GM19023 (cell line): Measurements from ENCODE around the gene TRPV2.

Source experiments
- ATAC-seq: cut with Tn5 transposase; IDR thresholded peaks from one replicate; pipeline ENCODE4 v1.9.1; 2021; ENCODE audit warnings: mild to moderate bottlenecking, moderate library complexity; ENCODE audit not compliant: unreplicated experiment

The TRPV2 gene

GRCh38 chr17:16406742-16407674, 8.4 kb upstream of the TRPV2 start:
- no peak for ATAC-seq

- peak; percentile 86 for ATAC-seq
Measured at GRCh38 chr17:16407911-16408588, 7.3 kb upstream of the TRPV2 start.

DNA sequence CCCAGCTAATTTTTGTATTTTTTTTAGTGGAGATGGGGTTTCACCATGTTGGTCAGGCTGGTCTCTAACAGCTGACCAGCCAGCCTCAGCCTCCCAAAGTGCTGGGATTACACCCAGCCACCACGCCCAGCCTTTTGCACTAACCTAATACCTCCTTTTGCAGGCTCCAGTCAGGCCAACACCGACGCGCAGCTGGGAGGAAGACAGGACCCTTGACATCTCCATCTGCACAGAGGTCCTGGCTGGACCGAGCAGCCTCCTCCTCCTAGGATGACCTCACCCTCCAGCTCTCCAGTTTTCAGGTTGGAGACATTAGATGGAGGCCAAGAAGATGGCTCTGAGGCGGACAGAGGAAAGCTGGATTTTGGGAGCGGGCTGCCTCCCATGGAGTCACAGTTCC, 2.0 kb downstream of the TRPV2 start:
- ATAC-seq = no peak

DNA sequence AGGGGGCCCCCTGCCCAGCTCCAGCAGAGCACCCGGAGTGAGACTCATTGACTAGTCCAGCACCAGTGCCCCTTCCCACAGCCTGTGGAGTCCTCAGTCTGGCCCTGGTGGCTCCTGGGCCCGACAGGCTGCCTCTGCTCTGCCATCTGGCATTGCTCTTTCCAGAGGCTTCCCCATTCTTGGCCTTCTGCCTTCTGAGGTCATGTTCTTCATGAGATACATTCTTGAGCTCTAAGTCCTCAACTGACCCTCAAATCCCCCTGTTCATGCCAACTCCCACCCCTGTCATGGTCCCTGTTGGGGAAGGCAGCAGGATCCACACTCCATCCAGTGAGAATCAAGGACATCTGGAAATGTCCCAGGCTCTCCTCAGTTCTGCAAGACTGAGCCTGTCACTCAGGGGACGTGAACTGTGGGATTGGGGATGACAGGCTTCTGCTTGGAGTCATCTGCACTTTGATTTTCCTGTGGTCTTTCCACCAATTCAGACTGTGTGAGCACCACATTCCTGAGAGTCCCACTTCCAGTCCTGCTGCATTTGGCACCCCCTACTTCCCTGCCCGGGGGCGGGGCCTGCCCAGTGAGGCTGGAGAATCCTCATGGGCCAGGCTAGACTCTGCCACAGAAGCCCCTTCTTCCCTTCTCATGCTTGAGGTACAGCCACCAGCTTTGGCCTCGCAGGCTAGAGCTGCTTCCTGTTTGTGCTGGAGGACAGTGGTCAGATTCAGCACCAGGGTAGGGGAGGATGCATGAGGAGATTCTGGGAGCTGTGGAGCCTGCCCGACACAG, 2.7 kb downstream of the TRPV2 start:
- no peak for ATAC-seq

GRCh38 chr17:16418685-16419068, 3.3 kb downstream of the TRPV2 start:
- no peak for ATAC-seq

GRCh38 chr17:16419074-16419928, 3.9 kb downstream of the TRPV2 start:
- peak; percentile 37 for ATAC-seq

- no peak for ATAC-seq
Measured at GRCh38 chr17:16419929-16420271, 4.5 kb downstream of the TRPV2 start.

DNA sequence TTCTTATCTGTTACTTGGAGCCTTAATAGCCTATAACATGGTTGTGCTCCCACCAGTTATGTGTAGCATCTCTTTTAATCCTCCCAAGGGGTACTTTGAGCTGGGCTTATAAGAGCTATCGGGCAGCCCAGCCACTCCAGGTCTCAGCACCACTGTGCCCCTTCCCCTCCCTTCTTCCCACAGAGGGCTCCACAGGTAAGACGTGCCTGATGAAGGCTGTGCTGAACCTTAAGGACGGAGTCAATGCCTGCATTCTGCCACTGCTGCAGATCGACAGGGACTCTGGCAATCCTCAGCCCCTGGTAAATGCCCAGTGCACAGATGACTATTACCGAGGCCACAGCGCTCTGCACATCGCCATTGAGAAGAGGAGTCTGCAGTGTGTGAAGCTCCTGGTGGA, 7.0 kb downstream of the TRPV2 start:
- ATAC-seq = no peak

GRCh38 chr17:16423226-16423872, 8.0 kb downstream of the TRPV2 start:
- ATAC-seq = no peak

GRCh38 chr17:16425202-16425601, 9.8 kb downstream of the TRPV2 start:
- ATAC-seq = no peak

- no peak for ATAC-seq
Measured at GRCh38 chr17:16425698-16426659, 10.6 kb downstream of the TRPV2 start.

DNA sequence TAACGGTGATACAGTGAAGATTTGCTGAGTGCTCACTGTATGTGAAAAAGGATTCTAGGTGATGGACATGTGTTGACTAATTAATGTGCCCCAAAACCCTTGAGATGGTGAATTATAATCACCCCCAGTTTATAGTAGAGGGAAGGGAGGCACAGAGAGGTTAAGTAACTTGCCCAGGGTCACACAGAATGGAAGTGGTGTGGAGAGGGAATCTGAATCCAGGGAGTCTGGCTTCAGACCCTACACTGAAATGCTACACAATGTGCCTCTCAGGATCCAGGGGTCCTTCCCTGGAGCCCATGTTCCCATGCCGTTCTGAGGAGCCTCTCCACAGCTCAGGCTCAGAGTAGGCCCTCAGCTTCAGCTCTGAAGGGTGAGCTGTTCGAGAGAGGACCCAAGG, 11.6 kb downstream of the TRPV2 start:
- no peak for ATAC-seq

DNA sequence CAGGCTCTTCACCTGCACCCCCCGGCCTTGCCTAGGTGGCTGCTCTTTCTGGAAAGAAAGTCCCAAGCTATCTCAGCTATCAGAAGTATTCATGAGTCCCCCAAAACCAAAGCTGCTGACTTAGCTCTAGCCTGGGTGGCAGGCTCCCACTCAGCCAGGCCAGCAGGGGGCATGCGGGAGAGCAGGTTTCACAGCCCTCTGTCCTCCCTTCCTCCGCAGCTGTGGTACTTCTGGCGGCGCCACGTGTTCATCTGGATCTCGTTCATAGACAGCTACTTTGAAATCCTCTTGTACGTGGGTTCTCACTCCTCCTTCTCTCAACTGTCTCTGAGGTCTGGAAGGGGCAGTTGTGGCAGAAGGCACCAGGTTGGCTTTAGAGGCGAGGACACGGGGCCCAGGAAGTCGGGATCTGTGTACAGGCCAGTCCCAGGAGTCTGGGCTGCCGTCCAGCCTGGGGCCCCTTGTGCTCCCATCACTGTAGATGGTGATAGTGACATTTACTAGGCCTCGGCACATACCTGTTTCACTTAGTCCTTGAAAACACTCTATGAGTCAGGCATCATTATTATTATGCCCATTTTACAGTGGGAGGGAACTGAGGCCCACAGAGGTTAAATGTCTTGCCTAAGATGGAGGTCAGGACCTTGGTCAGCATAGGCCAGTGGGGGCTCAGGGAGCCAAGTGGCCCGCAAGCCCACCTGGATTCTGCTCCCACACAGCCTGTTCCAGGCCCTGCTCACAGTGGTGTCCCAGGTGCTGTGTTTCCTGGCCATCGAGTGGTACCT, 12.9 kb downstream of the TRPV2 start:
- ATAC-seq = no peak

DNA sequence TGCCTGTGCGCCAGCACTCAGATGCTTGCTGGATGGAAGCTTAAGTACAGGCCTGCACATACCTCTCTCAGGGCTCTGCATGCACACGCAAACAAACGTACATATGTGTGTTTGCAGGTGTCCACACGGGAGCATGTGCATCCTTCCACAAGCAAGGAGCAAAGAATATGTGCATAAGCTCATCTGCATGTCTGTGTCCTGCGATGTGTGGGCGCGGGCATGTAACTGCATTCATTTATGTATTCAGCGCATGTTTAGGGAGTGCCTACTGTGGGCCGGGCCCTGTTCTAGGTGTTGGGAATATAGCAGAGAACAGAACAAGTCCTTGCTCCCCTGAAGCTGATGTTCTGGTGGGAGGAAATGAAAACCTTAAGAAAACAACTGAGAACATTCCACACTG, 13.7 kb downstream of the TRPV2 start:
- no peak for ATAC-seq

DNA sequence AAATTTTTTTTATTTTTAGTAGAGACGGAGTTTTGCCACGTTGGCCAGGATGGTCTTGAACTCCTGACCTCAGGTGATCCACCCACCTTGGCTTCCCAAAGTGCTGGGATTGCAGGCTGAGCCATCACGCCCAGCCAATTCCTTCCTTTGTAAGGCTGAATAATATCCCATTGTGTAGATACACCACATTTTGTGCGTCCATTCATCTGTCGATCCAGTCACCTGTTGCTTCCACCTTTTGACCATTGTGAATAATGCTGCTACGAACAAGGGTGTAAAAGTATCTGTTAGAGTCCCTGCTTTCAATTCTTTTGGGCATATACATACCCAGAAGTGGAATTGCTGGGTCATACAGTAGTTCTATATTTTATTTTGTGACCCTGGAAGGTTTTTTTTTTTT, 15.3 kb downstream of the TRPV2 start:
- ATAC-seq = no peak

- ATAC-seq = no peak
Measured at GRCh38 chr17:16432017-16432416, 16.6 kb downstream of the TRPV2 start.

DNA sequence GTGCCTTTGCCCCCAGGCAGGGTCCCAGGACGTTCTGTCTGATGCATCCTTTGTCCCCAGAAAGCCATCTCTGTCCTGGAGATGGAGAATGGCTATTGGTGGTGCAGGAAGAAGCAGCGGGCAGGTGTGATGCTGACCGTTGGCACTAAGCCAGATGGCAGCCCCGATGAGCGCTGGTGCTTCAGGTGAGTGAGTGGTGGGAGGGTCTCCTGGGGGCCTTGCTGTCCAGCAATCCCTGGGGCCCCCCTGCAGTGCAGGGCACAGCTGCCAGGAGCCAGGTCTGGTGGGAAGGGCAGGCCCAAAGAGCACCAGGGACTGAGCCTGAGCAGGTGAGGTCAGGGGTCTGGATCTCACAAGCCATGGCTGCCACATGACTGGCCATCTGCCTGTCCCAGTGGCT, 18.1 kb downstream of the TRPV2 start:
- ATAC-seq = no peak

- no peak for ATAC-seq
Measured at GRCh38 chr17:16434662-16435061, 19.3 kb downstream of the TRPV2 start.
